DMS 273 (cell line): ENCODE results near the gene DUSP11.
"Not testable (repeated sequence)": the region's sequence is repeated elsewhere in the genome, so short reads cannot be mapped to it uniquely, and the experiment has no call there.

Experiments
- DNase-seq: peaks from one replicate; lab custom pipeline; 2025; ENCODE audit not compliant: unreplicated experiment; lab: John Stamatoyannopoulos, UW

DUSP11 gene

DNA sequence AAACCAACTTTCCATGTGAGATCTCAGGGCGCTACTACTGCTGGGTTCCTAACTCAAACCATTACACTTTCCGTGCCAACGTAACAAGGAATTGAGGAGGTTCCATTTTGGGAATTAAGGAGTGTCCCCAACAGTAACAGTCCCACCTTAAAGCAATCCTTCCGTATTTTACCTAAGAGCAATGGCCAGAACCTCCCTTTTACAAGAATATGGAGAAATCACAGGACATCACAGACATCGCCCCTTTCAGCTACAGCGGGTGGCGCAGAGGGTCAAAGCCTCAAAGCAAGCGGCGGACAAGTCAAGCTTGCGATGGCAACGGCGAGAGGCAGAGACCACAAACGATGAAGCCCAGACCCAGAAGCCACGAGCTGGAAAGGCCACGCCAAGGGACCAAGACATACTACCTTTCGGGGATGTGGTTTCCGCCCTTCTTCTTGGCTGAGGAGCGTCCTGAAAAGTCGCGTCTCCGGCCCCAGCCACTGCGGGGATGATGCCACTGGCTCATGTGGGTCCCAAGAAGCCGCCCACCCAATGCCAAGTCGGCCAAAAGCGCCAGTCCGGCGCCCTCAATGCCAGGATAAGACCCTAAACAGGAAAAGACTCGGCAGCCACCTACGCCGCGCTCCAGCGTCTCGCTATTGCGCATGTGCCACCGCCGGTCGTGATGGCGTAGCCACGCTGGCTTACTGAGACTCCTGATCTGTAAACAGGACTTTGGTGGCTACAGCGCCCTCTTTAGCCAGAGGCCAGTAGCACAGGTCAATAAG lies at the start of gene DUSP11:
Gene DUSP11, minus strand, starts transcription at position 637 of the 770 bp plus-strand sequence. Its CDS starts 129 bp downstream, at position 508.
- peak; percentile 98 for DNase-seq

DNA sequence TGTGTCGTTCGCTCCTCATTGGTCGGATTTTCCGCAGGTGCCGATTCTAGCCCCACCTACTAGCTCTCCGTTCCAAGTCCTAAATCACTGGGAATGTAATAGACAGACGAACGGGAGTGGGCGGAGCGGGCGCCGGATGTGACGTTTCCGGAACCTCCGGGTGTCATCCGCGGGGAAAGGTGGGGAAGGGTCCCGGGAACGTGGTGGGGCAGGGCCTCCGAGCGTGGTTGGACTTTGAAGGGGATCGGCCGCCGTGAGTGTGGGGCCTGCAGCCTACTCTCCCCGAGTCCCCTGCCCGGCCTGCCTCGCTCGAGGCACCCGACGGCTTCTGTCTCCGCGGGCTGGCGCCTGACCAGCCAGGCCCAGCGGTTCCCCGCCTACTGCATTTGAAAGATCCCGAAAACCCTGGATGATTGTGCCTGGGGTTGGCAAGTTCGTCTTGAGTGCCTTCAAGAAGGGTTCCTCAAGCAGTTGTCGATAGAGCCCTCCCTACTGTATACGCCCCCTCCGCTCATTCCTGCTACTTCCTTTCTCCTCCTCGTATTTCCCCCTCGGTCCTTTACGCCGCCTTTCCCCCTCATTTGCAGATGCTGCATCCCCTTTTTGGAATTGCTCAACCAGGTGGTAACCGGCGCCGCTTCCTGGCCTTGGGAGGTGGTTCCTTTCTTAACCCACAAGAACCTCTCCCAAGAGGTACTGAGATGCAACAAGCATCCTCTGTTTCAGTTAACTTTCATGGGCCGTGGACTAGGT lies 49.1 kb upstream of the DUSP11 start, which contains the start of gene STAMBP:
Gene STAMBP, plus strand, starts transcription at position 144 of the 753 bp plus-strand sequence. CDS start 1,896 bp downstream, outside the sequence.
- DNase-seq = peak; percentile 99

DNA sequence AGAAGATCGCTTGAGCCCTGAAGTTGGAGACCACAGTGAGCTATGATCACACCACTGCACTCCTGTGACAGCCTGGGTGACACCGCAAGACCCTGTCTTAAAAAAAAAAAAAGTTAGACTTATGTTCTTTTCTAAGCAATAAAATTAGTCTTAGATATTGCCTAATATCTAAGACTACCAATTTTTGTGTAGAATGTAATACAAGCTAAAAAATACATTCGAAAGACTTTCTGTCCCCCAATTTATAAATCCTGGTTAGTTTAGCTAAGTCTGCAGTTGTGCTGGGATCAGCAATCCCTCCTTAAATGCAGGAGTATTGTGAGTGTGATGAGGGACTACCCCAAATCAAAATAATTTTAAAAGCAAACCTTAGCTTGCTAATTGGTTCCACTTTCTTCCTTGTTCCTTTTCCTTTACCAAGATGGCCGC lies 48.5 kb upstream of the DUSP11 start:
- no peak for DNase-seq

DNA sequence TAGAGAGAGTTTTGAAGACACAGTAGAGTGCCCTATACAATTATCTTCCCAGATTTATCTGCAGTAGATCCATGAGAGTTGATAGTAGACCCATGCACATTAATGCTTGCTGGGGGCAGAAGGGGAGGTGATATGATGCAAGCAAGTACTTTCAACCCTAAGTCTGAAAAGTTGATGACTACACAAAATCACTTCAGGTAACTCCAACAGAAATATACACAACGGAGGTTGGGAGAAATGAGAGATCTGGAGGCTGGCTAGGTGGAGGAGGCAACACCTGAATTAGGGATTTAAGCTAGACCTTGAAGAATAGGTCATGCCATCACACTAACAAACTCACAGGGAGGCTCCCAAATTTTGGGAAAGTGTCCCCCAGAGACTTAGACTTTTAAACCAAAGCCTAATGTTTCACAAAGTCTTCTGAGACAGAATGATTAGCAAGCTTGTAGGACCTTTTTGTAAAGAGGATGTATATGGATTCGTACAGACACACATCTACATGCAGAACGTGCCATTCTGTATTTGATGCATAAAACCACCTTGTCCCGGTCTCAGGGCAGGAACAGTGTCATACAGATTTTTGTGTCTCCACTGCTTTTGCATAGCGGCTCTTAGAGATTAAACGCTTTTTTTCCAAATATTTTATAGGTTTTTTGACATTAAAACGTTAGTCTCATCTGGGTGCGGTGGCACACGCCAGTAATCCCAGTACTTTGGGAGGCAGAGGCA lies 47.9 kb upstream of the DUSP11 start:
- no peak for DNase-seq

DNA sequence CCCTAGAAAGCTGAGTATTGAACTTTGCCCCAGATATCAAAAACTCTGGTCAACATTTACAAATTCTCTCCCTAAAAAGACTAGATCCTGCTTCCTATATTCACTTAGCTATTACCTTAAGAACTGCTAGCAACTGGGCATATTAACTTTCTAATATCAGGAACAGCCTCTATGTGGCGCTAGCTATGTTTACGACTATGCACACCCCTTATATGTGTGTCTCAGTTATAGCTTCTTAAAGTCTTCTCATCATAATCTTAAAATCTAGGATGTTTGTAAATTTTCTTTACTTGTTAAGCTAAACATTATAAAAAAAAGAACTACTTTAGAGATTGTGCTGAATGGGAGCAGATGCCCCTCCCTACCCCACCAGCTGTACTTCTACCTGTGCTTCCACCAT lies 47.1 kb upstream of the DUSP11 start:
- peak; percentile 58 for DNase-seq

DNA sequence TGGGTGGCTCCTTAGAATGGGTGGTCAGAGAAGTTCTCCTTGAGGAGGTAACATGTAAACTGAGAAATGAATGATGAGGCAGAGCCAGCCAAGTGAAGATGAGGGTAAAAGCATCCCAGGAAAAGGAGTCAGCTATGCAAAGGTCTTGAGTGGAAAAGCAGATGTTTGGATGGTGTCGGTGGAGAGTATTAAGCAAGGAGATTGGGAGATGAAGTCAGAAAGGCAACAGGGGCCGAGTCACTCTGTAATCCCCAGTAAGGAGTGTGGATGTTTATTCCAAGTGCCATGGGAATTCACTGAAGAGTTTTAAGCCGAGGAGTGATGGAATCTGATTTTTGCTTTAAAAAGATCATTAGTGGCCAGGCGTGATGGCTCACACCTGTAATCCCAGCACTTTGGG lies 45.5 kb upstream of the DUSP11 start:
- DNase-seq = no peak

DNA sequence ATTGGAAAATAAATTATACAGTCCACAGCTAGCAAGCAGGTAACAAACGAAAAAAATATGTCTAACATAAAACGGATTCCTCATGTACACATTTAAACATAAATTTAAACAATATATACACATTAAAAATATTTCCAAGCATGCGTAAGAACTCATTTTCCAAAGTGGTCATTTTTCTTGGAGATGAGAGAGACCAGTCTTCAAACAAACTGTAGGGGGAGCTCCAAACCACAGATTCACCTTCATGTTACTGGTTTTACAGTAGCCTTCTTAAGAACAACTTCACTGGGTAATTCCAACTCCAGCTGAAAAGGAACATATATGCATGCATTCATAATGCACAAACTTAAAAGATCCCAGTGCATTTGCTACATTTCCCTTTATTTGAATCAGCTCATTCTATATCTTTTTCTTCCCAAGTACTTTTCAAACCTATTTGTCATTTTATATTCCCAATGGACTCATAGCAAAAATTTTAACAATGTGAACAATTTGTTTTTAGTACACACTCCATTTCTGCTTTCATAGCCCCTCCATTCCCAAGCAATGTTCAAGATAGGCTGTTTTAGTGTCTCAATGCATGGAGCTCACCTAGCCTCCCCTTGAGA lies 44.1 kb upstream of the DUSP11 start:
- peak; percentile 80 for DNase-seq

DNA sequence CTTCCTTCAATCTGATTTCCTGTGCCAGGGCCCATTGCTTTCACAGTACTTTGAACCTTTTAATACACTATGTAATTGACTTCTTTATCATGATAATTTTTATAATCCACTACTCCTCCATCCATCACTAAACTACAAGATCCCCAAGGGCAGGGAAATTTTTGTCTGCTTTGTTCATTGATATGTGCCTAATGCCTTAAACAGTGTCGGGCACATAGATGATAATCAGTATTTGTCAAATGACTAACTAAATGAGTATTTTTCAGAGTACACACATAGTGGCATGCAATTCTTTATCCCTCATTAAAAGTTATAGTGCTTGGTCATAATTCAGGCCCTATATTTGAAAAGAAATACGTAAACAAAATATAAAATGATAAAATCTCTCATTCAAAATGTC lies 43.5 kb upstream of the DUSP11 start:
- no peak for DNase-seq

DNA sequence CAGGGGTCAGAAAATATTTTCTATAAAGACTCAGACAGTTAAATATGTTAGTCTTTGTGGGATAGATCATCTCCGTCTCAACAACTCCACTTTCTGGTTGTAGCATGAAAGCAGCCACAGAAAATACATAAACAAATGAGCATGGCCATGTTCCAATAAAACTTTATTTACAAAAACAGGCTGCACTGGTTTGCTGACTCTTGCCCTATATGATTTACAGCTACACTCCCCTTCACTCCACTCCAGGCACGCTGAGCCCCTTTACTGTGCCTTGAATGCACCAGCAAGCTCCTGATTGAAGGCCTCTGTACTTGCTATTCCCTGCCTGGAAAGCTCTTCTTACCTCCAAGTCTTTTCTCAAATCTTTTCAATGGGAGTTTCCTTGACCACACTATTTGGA lies 43.1 kb upstream of the DUSP11 start:
- no peak for DNase-seq

DNA sequence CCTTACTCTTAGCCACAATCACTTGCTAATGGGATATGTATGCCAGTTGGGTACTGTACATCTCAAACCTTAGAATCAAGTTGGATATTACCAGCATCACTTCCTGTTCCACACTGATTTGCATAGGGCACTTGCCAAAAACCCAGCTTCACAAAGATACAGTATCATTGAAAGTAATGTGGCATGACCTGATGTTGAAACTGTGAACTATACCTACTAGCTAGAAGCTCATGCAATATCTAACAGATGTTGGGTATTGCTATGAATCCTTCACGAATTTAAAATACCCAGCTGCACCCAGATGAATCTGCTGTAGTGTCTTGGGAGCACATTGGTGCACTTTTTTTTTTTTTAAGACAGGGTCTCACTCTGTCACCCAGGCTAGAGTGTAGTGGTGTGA lies 42.4 kb upstream of the DUSP11 start:
- no peak for DNase-seq

DNA sequence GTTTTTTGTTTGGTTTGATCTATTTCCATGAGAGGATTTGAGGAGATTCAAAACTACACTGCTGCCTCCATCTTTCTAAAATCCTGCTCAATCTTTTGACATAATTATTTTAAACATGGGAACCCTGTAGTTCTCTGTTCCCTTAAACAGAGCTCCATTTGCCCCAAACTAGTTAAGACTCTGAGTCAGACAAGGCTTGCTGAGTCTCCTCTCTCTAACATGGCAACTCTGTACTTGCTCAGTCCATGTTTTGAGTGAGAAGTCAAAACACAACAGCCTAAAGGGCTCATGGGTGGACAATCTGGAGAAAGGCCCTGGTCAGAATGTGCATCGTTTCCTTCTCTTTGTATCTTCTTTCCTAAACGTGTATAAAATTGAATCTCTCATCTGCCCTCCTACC lies 41.8 kb upstream of the DUSP11 start:
- DNase-seq = no peak

DNA sequence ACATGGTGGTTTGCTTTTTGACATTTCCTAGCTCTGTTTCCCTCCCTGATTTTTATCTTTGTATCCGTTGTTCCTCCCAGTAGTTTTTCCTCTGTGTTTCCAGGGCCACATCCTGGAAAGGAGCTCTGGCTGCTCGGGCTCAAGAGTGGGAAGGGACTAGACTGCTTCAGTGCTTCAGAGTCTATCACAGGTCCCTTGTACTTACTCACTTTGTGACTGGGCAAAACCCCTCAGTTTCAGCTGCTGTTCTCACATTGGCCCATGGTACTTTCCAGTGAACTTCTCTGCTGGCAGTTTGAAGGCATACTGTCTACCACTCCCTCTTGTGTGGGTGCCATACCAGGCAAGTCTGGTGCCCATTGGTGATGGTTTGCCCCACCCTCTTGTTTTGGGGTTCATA lies 41.3 kb upstream of the DUSP11 start:
- no peak for DNase-seq

DNA sequence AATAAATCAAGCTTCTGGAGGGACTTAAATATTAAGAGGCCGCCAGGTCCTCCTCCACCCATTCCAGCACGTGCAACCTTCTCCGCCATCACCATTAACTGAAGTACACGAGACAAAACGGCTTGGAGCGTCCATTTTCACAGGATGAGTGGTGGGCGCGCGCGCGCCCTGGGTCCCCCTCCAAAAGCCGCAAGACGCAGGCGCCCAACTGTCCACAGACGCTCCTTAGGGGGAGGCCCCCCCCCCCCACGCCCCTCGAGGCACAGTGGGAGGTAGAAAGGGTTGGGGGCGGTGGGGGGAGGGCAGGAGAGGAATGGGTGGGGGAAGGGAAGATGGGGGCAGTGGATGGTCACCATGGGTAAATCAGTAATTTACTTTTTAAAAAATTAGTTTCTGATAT lies 38.4 kb upstream of the DUSP11 start:
- no peak for DNase-seq

DNA sequence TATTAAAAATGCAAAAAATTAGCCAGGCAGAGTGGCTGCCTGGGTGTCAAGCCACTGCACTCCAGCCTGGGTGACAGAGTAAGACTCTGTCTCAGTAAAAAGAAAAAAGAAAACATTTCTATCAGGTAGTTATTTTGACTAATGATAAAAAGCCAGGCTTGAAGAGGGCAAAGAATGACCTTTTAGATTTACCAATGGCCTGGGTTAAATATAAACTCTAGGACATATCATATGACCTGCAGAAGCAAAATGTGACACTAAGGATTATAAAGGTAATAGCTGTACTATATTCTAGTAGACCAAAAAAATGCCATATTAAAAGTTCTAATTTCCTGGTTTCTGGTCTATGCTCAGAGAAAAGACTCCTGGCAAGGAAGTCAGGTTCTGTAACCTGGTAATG lies 32.7 kb upstream of the DUSP11 start:
- DNase-seq = no peak

DNA sequence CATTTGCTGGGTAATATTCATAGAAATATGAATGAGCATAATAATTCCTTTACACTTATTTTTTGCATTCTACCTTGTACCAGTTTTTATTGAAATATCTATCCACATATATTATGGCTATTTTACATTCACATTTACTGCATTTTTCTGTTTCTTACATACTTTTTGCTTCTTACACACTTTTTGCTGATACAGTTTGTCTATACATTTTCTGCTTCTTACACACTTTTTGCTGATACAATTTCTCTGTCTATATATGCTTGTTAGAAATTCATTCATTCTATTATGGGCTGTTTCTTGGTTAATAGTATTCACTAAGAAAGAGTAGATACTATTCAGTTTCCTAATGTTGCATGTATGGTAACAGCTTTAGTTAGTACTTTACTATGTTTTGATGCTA lies 32.0 kb upstream of the DUSP11 start:
- DNase-seq = no peak

DNA sequence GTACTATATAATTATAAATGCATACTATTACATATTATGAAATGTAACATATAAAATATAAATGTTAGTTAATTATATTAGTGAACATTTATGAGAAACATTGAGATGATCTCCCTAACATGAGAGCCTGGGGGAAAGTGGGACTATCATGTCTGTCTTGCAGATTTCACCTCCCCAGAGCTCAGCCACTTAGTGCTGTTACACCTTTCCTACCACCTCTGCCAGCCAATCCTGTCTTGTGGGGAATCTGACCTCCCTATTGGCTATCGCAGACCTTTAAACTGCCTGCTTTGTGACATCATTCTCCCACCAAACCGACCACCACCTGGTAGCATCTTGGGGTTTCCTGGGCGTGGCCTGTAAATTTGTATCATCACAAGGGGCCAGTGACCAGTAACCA lies 4.0 kb upstream of the DUSP11 start, which contains the start of gene C2orf78:
Gene C2orf78, plus strand, starts transcription at position 301 of the 400 bp plus-strand sequence. CDS start 127 bp downstream, outside the sequence.
- DNase-seq = not testable (repeated sequence)

DNA sequence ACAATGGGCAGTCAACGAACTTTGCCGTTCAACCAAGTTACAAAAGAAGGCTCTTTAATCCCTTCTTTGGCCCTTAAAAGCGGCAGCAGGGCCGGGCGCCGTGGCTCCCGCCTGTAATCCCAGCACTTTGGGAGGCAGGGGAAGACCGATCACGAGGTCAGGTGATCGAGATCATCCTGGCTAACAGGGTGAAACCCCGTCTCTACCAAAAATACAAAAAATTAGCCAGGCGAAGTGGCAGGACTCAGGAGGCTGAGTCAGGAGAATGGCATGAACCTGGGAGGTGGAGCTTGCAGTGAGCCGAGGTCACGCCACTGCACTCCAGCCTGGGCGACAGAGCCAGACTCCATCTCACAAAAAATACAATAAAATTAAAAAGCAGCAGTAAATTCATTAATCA lies 3.5 kb upstream of the DUSP11 start:
- DNase-seq = not testable (repeated sequence)

DNA sequence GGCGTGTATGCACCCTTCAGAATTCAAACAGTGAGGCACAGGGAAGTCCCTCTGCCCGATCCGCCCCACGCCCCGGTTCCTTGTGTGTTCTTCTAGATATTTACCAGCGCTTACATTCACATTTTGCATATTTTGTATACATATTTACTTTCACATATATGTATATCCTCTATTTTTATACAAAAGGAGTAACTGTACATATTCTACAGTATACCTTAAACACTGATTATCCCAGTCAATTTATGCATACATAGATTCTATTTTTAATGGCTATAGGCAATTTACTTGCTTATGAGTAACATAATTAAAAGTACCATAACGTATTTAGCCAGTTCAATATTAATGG lies 307 bp upstream of the DUSP11 start:
- DNase-seq = no peak

DNA sequence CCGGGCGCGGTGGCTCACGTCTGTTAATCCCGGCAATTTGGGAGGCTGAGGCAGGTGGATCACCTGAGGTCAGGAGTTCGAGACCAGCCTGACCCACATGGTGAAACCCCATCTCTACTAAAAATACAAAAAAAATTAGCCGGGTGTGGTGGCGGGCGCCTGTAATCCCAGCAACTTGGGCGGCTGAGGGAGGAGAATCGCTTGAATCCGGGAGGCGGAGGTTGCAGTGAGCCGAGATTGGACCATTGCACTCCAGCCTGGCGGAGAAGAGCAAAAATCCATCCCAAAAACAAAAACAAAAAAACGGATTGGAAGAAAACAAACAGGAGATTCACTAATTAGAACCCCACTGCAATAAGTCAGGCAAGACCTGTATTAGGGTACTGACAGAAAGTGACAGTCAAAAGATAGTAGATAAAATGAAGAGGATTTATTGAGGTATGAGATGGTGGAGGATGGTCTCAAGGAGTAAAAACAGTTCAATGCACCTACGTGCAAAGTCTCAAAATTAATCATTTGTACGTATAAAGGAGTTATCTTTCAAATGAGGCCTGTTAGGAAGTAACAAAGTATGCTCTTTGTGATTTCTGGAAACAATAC lies 936 bp downstream of the DUSP11 start:
- not testable (repeated sequence) for DNase-seq

DNA sequence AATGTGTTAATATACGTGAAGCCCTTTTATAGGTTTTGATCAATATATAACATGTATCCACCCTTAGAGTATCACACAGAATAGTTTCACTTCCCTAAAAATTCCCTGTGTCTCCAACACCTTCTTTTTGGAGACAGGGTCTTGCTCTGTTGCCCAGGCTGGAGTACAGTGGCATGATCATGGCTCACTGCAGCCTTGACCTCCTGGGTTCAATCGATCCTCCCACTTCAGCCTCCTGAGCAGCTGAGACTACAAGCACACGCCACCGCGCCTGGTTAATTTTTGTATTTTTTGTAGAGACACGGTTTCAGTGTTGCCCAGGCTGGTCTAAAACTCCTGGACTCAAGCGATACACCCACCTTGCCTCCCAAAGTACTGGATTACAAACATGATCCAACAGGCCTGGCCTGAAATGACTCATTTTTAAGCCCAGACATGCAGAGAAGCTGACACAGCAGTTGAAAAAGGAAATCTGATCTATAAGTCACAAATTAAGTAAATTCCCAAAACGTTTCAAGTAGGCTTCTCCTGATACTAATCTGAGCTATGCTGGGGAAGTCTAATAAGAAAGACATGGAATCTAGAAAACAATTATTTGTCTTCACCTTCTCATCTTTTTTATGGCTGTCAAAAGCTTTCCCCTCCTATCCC lies 2.9 kb downstream of the DUSP11 start:
- peak; percentile 26 for DNase-seq
